HuH-7 (cell line): ENCODE results near the gene ZDHHC14.
"Not testable (repeated sequence)": the region's sequence is repeated elsewhere in the genome, so short reads cannot be mapped to it uniquely, and the experiment has no call there.

ENCODE experiments used
- DNase-seq: peaks from one replicate; pipeline ENCODE4 v3.0.0; 2011; ENCODE audit warnings: low spot score

Gene ZDHHC14

DNA sequence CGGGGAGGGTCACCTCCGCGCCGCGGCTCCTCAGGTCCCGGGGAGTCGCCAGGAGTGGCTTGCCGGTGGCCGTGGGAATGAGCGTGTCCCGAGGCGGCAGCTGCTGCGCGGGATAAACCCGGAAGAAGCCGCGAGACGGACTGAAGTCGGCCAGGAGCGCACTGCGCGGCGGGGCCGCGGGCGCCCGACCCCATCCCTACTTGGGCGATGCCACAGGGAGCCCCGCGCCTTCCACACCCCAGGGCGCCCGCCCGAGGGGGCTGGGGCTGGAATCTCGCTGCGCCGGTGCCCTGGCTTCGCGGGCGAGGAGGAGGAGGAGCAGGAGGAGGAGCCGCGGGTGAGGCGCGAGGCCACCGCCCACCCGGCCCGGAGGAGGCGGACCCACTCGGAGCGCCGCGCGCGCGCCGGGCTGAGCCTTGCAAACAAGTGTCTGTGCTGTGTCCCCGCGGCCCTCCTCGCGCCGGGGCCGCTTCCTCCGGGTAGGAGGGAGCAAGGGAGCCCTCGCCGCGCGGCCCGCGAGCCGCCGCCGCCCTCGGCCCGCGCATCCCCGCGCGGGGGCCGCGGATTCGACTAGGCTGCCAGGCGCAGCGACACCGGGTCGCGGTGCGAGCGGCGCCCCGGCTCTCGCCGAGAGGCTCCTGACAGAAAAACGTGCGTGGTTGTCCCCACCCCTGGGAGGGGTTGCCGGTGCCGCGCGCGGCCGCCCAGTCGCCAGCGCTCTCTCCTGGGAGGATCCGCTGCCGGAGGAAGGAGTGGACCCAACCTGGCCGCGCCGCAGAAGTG is at the start of gene ZDHHC14:
Gene ZDHHC14 (plus strand): TSS at position 412 of the 783 bp plus-strand sequence.
- DNase-seq: peak; percentile 89

DNA sequence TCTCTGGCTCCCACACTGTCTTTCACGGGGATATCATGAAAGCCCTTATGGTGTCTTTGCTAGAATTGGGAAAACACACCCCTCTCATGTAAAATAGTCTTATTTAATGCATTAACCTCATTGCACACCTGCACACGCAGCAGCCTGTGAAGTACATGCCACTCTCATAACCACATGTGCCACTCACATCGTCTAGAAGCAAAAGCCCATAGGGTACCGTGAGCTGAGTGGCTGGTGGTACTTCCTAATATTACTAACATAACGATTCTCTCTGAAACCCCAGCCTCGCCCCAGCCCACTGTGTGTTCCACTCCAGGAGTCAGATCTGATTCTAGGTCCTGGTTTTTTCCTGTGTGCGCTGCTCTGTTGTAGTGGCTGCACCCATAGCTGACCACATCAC is 48.2 kb upstream of the ZDHHC14 start:
- DNase-seq: no peak

DNA sequence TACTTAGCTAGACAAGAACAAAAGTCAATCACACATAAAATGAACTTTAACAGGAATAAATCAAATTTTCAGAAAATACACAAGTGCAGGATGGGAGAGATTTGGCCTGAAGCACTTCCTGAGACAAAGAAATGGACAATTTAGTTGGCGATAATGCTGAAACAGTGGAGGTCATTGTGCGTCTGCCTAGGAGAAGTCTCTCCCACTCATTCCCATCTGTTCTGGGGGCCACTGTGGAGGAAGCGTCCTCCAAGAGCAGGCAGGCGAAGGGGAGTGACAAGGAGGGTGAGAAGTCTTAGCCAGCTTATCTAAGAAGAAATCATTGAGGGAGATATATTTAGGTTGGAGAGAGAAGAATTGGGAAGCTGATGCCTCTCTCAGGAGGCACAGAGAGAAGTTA is 47.5 kb upstream of the ZDHHC14 start:
- DNase-seq: no peak

DNA sequence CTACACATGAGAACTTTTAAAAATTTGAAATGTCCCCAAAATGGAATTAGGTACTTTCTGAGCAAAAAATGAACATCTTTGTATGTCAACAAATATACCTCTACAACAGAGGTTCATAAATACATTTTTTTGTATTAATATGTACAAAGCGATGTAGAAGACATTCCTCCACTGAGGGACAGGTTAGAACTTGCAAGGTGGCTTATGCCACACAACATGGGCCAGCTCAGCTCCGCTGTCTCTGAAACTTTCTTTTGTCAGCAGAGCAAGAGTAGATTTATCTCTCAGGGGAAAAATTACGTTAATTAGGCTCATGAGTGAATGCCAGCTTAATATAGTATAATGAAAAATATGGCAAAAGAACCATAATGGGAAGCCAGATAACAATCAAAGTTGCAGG is 47.0 kb upstream of the ZDHHC14 start:
- no peak for DNase-seq

DNA sequence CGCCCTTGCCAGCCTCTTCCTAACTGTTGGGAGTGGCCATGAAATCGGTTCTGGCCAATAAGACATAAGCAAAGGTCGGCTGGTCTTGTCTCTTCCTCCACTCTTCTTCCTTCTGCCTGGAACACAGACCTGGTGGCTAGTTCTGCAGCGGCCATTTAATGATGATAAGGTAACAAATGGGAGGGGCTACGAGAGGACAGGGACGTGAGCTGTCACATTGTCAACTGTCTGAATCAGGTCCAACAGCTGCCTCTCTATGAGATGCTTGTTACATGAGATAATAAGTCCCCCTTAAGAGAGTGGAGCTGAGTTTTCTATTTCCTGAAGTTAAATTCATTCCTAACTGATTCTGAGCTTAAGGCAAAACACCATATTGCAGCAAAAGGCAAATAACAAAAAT is 45.2 kb upstream of the ZDHHC14 start:
- no peak for DNase-seq

DNA sequence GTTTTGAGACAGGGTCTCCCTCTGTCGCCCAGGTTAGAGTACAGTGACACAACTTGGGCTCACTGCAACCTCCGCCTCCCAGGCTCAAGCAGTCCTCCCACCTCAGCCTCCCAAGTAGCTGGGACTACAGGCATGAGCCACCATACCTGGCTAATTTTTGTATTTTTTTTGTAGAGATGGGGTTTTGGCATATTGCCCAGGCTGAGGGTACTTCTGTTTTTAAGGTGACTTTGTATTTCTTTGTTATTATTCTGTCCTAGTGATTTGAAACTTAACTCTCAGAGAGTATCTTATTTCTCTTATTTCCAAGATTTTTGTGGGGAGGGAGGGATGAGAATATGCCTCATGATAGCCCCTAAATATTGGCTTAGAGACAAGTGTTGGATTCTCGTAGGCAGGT is 43.7 kb upstream of the ZDHHC14 start:
- DNase-seq: not testable (repeated sequence)

DNA sequence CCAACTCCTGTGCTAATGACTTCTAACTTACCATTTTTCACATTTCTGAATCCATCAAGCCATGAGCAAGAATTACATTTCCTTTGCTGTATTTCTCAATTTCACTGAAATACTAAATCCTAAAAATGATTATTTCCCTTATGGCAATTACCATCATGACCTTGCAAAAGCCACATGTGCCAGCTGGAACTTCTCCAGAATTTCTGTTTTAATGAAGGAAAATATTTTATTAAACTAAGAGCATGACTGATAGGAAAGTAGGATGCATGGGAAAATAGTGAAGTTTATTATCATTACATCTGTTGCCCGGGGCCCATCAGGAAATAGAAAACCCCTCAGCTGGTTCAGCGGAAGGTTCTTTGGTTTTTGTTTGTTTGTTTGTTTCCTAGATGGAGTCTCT is 43.2 kb upstream of the ZDHHC14 start:
- DNase-seq: no peak

DNA sequence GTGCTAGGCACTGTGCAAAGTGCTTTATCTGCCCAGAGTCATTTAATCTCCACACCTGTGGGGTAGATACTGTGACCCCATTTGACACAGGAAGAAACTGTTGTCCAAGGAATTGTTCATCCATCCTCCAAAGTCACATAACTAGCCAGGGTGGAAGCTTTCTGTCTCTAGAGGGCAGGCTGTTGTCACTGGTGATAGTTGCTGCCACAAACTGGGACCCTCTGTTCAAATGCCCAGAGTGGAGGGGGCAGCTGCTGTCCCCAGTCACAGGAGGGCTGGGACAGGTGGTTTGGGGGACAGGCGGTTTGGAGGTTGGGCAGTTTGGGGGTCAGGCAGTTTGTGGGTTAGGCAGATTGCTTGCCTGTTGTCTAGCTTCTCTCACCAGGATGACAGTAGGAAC is 41.6 kb upstream of the ZDHHC14 start:
- DNase-seq: no peak

DNA sequence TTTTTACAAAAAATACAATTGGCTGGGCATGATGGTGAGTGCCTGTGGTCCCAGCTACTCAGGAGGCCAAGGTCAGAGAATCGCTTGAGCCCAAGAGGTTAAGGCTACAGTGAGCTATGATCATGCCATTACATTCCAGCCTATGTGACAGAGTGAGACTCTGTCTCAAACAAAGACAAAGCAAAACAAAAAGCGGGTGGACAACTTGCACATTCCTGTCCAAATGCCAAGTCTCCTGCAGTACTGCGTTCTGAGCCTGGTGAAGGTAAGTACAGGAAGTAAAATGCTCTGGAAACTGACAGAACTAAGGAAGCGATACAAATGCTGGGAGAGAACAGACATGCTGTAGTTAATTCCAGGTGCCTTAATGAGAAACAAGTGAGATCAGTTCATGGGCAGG is 37.3 kb upstream of the ZDHHC14 start:
- DNase-seq: no peak

DNA sequence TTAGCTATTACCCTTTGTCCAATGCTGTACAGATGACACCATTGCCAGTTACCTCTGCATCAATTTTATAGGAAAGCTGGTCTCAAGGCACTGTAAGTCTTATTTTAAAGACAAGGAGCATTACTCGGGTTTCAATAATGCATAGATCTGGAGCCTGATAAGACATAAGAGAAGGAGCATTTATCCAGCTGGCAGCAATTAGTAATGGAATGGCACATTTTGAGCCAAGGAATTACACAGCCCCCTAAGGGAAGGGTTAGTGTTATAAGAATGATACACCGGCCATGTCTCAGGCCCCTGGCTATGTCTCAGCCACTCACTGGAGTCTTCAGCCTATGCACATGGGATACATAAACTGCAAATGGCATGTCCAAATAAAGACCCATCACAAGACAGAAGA is 34.6 kb upstream of the ZDHHC14 start:
- DNase-seq: no peak

DNA sequence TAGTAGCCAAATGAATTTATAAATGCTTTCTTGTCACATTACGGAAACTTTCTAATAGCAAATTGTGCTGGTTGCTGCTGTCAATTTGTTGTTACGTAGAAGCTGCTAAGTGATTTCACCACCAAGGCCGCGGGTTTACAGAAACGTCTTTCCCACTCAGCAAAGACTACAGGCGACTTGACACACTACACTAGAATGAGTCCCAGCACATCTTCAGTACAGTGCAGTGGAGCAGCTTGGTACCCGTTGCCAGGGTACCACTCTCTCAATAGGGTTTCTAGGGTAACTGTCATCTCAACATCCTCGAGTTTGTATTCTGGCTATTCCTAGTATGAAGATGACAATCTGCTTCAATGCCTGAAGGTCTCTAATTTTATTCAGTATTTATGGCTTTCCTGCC is 22.7 kb upstream of the ZDHHC14 start:
- no peak for DNase-seq

DNA sequence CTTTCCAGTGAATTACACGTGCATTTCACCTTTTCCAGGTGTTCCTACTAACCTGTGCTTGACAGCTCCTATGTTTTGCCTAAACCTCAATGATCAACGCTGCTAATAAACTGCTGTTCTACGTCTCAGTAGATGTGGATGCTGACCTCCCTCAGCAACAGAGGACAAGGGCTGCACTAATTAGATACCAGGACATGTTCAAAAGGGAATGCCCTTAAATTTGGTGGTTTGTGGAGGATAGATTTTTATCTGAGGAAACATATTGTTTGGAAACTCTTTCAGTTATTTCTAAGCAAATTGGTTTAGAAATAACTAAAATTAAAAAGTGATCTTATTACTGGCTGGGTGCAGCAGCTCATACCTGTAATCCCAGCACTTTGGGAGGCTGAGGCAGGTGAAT is 19.1 kb upstream of the ZDHHC14 start:
- no peak for DNase-seq

DNA sequence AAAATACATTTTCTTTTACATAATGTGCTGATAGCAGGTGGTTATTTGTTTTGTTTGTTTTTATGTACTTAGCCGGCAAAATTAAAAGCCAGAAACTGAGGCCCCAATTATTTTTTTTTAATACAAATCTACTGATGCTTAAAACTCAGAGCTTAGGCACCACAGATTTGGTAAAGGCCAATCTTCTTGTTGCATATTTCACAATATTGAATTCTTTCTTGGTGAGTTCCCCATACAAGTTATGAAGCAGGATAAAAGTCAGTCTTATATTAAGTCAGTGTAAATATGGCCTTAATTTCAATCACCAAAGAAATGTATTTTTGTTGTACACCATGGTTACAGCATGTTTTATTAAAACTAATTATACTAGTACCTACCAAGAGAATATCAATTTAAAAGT is 16.3 kb upstream of the ZDHHC14 start:
- no peak for DNase-seq

DNA sequence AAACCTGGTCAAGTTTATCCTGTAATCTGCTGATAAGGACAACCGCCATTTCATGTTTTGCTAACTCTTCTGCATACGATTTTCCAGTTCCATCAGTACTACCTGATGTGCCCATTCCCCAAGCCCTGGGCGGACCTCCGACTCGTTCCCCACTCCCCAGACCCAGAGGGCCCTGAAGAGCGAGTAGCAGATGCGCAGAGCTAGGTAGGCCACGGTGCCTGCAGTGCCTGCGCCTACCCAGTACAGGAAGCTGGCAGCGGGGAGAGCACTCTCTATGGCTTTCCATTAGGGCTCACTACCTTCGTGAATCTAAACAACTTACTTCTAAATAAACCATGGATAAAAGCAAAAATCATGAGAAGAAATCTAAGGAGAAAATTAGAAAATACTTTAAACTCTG is 14.3 kb upstream of the ZDHHC14 start:
- no peak for DNase-seq

DNA sequence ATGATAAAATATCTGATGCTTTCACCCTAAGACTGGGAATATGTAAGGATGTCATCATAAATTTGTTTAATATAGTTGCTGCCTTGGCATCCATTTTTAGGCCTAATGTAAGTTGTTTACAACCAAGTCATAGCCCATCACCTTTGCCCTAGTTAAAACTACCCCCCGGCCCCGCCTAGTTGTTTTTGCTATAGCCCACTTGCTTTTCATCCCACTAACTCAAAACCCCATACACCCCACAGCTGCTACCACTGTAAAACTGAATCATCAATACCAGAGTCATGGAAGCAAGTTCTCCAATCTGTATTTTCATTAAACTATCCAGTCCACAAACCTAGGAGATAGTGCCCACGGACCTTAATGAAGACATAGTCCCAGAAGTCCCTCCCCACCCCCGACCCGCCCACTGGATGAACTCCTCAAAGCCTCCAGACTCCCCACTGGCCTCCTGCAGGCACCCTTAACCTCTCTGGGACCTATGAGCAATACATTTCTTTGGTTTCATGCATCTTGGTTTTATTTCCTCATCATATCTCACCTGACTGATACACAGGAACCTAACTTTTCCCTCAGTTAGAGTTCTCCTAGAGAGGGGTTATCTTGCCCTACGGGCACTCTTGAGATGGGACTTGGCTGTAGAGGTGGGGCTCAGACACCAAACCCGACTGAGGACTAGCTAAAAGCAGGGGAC is 12.5 kb upstream of the ZDHHC14 start:
- no peak for DNase-seq

DNA sequence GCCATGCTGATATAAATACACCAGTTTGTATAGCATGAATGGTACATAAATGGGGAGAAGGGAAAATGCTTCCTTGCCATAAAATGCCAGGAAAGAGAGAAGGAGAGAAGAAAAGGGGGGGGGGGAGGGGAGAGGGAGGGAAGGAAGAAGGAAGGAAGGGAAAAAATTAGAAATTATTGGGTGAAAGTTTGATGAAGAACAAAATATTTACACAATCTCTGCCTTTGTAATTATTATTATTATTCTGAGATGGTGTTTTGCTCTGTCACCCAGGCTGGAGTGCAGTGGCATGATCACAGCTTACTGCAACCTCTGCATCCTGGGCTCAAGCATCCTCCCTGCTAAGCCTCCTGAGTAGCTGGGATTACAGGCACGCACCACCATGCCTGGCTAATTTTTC is 10.2 kb upstream of the ZDHHC14 start:
- DNase-seq: no peak

DNA sequence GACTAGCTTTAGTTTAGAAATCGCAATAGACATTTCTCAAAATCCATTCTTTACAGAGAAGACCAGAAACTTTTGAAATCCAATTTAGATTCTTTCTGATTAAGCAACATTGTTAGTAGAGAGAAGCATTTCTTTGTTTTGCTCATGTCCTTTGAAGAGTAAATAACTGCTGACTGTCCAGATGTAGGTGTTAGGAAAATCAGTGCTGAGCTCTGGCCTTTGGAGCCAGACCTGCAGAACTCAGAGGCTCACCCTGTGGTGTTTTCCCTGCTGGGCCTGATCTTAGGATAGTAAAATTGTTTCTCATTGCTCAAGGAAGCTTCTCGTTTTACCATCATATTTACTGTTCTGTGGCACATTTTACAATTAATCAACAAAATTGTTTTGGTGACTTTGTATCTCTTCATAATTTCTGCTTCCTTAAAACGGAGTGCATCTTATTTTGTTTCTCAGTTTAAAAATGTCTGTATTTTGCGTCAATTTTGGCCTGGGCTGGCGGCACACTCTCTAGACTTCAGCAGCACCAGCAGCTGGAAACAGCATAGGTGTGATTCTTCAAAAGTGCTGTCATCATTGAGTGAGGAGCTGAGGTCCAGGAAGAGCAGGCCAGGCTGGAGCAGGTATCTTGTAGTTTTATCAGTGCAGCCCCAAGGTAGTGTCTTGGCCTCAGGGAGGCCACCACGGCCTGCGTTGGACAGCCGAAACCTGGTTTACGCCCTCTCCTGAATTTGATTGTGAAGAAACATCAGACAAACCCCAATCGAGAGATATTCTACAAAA is 8.3 kb upstream of the ZDHHC14 start:
- no peak for DNase-seq

DNA sequence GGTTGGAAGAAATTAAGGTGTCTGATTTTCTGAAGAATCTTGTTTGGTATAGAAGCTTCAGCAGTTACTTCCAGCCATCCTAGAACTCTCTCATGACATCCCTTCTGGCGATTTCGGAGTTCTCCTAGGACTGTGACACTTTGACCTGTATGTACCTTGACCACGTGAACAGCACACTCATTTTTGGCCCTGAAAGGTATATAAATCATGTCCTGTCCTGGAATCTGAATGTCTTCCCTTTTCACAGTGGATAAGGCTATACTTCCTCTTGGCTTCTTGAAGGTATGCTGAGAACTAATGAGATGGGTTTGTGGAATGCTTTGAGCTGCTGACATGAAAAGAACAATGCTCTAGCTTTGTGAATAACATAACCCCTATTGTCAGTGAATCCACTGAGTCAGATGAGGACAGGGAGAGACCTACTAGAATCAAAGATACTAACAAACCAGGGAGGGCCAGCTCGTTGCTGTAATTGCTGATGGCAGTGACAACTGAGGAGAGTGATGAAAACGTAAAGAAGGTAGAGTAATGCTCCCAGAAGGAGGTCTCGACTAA is 6.0 kb upstream of the ZDHHC14 start:
- no peak for DNase-seq

DNA sequence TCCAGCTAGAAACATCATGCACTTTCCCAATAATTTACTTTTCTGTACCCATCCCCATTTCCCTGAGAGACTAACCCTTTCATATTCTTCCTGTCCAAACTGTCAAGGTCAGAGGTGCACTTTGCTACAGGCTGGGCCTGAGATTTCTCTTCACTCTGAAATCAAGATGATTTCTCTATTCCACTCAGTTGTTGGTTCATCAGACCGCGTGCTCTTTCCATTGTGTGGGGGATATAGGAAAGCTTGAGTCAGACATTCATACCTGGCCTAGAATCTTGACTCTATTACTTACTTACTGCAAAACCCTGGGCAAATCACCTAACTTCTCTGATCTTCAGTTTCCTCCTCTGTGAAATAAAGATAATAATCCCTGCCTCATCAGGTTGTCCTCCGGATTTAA is 4.7 kb upstream of the ZDHHC14 start:
- no peak for DNase-seq

DNA sequence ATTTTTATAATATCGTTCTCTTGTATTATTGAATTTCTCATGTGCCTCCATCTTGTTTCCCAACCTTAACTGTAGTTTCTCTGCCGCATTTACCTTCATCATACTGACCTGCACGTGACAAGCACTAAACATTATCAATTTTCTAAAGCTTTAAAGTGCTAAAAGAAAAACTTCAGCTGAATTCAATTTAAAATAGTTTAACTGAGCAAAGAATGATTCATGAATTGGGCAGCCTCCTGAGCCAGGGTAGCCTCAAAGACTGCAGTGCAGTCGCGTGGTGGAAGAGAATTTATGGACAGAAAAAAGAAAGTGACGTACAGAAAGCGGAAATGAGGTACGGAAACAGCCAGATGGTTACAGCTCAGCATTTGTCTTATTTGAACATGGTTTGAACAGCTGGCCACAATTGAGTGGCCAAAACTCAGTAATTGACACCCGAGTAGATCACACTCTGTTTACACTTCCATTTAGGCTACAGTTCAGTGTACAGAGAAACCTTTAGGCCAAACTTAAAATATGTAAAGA is 4.2 kb upstream of the ZDHHC14 start:
- DNase-seq: no peak

DNA sequence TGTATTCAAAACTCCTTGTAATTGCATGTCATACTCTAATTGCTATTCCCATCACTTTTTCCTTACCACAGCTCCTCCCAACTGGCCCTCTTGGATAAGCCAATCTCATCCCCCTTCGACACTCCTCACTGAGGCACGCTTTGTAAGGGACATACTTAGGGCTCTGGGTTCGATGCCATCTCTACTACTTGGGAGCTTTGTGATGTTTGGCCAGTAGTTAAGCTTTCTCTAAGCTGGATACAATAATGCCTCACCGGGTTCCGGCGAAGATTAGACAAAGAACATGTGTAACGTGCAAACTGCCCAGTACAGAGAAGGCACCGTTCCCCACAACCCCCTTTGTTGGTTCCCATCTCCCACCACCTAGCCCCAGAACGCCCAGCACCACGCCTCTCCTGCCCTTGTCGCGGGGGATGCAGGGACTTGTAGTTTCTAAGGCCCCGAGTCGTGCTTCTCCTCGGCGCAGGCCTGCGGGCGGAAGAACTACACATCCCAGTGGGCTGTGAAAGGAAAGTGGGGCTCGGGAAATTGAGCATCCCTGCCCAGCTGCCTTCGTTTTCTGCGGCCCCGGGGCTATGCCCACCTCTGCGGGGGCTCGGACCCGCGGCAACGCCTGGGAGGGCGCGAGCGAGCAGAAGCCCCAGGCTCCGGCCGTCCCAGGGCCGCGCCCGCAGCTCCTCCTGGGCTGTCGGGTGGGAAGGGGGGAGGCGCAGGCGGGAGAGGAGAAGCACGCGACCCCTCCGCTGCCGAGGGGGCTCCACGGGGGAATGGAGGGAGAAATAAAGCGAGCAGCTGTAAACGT is 1.1 kb upstream of the ZDHHC14 start:
- DNase-seq: peak; percentile 88

DNA sequence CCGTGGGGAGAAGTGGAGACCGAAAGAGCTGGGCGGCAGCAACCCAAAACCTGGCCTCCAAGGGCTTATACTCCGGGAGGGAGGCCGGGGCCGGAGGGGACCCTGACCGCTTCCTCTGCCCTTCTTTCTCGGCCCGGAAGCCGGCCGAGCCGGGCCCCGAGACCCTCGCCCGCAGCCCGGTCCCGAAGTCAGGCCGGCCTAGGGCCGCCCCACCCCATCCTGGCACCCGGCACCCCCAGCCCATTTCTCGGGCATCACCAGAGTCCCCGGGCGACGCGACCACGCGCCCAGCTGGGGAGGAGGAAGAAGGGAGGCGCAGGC is 572 bp upstream of the ZDHHC14 start:
- peak; percentile 42 for DNase-seq
